GM10847 (cell line): Measurements from ENCODE around the gene PFDN2.

ENCODE experiments used
- POLR2A ChIP-seq: IDR thresholded peaks from 2 replicates; pipeline ENCODE4 v1.6.1; 2011; ENCODE audit not compliant: insufficient read length; ENCODE audit errors: extremely low read depth

Gene PFDN2, protein sequence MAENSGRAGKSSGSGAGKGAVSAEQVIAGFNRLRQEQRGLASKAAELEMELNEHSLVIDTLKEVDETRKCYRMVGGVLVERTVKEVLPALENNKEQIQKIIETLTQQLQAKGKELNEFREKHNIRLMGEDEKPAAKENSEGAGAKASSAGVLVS

DNA sequence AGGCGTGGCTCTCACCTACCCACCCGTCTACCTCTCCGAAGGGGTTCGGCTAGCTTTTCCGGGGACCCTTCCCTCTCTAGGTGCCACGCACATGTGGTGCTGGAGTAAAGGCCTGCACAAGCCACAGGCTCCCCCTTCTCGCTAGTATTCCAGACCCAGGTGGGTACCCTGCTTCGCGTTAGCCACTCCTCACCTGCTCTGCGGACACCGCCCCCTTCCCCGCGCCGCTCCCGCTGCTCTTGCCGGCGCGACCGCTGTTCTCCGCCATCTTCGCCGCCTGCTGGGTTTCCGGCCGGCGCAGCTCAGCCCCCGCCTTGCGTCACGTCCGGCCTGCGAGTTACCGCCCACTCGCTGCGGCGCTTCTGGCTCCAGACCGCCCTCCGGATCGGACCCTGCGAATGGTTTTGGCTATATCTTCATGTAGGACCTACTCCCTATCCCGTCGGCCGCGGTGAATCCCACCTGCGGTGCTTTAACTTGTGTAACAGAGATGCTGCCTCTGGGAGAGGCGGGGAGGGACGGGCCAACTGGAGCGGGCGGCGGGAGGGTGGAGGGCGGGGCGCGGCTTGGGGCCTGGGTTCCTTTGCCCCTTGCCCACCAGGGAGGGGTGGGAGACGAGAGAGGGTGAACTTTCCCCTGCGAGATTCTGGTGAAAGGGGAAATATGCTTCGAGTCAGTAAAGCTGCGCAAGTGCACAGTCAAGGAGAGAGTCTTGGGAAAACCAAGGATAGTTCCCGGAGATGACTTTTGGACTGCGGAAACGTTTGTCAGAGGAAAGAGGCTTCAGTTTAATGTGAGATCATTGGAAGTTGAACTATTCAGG lies at the start of gene PFDN2, which contains the start of gene NIT1:
Gene PFDN2, minus strand, starts transcription at position 279 of the 823 bp plus-strand sequence. Its CDS starts 11 bp downstream, at position 268.
Gene NIT1, plus strand, starts transcription at position 347 of the 823 bp plus-strand sequence. Its CDS starts 72 bp downstream, at position 419.
- TF ChIP-seq POLR2A, result peak; percentile 87

DNA sequence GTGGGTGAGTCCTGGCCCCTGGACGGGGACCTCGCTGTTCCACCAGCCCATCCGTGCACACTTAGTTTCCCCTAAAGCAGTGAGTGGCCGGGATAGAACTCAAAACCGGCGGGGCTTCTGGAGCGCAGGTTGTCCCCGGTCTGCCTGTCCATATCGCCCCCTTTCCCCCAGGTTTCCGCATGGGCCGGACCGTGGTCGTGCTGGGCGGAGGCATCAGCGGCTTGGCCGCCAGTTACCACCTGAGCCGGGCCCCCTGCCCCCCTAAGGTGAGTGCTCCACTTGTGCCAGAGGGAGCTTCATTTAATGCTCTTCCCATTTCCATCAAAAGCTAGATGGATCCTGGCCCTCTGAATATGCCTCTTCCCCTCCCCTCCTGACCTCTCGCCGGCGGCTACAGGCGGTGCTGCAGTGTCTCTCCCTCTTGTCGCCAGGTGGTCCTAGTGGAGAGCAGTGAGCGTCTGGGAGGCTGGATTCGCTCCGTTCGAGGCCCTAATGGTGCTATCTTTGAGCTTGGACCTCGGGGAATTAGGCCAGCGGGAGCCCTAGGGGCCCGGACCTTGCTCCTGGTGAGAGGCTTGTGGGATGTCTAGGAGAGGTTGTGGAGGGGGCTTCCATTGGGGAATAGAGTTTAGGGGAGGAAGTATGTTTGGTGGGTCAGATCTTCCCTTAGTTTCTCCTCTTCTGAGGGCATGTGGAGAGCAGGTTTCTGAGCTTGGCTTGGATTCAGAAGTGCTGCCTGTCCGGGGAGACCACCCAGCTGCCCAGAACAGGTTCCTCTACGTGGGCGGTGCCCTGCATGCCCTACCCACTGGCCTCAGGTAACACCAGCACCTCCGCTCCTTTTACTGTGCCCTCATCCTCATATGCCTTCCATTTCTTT lies 49.1 kb upstream of the PFDN2 start:
- TF ChIP-seq POLR2A, result no peak

DNA sequence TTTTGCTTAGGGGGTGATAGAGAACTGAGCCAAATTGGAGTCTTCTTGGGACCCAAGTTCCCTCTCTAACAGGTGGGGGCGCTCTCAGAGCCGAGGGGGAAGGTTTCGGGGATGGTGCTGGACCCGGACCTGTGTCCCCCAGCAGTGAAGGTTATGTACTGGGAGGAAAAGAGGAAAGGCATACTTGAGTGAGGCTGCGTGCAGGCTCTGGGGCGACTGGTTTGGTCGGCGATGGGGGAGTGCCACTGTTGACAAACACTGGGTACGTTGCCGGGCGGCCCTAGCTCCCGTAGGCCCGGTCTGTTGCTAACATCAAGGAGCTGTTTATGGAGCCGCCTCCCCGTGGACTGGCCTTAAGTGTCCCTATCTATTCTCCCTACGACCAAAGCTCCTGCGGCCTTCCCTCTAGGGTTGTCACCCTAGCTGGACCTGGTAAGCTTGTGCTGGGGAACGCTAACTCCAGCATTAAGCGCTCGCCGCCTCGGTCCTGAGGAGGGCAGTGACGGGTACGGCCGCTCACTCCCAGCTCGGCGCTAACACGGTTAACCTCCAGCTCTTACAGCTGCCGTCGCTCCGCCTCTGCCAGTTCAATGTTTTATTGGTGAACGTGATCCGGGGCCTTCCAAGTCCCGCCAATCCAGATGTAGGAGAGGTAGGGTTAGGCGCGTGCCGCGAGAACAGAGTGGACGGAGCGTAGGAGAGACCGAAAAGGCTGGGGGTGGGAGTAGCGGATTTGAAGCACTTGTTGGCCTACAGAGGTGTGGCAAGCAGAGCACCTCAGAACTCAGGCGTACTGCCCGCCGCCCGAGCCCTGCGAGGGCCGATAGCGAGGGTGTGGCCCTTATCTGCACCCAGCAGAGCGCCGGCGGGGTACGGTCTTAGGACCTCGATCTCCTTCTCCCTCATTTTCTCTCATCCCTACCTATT lies 48.2 kb upstream of the PFDN2 start, which contains the start of gene PPOX:
Gene PPOX, plus strand, starts transcription at position 685 of the 927 bp plus-strand sequence. CDS start 422 bp downstream, outside the sequence.
- peak; percentile 85 for TF ChIP-seq POLR2A

DNA sequence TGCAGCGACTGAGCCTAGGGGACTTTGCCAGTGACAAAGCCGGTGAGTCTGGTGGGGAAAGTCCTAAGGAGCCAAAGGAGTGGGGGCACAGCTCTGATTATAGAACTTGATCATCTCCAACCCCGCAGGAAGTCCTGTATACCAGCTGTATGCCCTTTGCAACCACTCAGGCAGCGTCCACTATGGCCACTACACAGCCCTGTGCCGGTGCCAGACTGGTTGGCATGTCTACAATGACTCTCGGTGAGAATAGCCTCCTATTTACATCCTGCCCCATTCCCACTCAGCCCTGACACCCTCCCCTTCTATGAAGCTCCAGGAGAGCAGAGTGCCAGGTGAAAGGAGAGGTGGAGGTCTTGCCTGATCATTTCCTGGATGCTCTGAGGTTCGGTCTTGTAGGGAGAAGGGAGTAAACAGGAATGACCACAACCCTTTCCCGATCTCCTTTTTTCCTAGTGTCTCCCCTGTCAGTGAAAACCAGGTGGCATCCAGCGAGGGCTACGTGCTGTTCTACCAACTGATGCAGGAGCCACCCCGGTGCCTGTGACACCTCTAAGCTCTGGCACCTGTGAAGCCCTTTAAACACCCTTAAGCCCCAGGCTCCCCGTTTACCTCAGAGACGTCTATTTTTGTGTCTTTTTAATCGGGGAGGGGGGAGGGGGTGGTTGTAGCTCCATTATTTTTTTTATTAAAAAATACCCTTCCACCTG lies 47.2 kb upstream of the PFDN2 start:
- no peak for TF ChIP-seq POLR2A

DNA sequence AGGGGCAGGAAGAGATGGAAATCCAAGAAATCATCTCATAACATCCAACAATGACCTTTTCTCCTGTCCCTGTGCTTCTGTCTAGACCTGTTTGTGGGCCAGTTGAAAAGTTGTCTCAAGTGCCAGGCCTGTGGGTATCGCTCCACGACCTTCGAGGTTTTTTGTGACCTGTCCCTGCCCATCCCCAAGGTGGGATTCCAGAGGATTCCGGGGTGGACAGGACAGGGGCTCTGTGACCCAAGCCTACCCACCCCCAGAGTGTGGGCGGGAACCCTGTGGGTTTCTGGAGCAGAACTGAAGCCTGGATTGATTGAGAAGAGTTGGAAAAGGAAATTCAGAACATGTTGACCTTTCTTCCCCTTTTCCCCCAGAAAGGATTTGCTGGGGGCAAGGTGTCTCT lies 46.0 kb upstream of the PFDN2 start:
- no peak for TF ChIP-seq POLR2A

DNA sequence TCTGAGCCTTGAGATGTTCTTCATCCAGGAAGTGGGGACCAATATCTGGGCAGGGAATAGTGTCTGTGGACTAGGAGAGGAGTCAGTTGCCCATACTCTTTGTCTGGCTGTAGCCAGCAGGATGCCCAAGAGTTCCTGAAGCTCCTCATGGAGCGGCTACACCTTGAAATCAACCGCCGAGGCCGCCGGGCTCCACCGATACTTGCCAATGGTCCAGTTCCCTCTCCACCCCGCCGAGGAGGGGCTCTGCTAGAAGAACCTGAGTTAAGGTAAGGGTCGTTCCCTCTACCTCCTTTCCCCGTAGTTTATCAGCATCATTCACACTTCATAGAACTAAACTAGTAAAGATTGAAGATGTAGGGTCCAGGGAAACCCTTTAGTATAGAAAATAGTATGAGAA lies 45.0 kb upstream of the PFDN2 start:
- TF ChIP-seq POLR2A, result no peak

DNA sequence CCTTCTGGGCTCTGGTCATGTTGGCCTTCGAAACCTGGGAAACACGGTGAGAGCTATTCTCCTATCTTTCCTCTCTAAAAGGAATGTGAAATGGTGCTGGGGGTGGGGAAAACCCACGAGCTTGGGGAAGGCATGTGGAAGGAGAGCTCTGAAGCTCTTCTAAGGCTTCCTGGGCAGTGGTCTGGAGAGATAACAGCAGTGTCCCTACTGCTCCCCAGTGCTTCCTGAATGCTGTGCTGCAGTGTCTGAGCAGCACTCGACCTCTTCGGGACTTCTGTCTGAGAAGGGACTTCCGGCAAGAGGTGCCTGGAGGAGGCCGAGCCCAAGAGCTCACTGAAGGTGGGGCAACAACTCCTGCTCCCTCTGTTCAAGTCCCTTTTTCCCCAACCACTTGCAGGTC lies 44.2 kb upstream of the PFDN2 start:
- no peak for TF ChIP-seq POLR2A

DNA sequence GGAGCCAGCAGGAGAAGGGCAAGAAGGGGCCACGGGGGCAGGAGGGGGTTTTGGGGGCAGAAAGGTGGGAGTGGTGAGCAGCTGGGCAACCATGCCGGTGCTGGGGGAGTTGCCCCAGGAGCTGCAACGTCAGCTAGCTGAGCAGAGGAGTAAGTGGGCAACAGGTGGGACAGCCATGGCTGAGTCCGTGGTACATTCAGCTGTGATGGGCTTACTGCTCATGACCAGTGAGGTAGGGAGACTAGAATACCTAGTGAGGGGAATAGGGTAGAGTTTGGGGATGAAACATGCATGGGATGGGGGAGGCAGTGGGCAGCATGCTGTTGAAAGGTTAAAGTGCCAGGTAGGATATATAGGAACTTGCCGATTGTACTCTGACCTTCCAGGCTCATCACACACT lies 43.8 kb upstream of the PFDN2 start:
- TF ChIP-seq POLR2A, result no peak

DNA sequence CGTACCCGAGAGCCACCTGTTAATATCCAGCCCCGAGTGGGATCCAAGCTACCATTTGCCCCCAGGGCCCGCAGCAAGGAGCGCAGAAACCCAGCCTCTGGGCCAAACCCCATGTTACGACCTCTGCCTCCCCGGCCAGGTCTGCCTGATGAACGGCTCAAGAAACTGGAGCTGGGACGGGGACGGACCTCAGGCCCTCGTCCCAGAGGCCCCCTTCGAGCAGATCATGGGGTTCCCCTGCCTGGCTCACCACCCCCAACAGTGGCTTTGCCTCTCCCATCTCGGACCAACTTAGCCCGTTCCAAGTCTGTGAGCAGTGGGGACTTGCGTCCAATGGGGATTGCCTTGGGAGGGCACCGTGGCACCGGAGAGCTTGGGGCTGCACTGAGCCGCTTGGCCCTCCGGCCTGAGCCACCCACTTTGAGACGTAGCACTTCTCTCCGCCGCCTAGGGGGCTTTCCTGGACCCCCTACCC lies 42.9 kb upstream of the PFDN2 start:
- TF ChIP-seq POLR2A, result no peak

DNA sequence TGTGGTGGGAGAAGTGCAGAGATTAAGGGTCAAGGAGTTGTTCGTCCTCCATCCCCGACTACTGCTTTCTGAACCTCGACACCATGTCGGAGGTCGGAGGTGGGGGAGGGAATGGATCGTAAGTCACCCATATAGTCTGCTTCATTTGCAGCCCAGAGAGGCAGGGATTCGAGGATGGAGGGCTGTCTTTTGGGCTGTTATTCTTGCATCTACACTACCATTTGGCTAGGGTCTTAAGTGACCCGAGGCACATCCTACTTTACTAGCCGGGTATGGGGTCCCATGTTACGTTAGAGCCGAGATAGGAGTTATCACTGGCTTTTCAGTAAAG lies 42.0 kb upstream of the PFDN2 start:
- TF ChIP-seq POLR2A, result no peak

DNA sequence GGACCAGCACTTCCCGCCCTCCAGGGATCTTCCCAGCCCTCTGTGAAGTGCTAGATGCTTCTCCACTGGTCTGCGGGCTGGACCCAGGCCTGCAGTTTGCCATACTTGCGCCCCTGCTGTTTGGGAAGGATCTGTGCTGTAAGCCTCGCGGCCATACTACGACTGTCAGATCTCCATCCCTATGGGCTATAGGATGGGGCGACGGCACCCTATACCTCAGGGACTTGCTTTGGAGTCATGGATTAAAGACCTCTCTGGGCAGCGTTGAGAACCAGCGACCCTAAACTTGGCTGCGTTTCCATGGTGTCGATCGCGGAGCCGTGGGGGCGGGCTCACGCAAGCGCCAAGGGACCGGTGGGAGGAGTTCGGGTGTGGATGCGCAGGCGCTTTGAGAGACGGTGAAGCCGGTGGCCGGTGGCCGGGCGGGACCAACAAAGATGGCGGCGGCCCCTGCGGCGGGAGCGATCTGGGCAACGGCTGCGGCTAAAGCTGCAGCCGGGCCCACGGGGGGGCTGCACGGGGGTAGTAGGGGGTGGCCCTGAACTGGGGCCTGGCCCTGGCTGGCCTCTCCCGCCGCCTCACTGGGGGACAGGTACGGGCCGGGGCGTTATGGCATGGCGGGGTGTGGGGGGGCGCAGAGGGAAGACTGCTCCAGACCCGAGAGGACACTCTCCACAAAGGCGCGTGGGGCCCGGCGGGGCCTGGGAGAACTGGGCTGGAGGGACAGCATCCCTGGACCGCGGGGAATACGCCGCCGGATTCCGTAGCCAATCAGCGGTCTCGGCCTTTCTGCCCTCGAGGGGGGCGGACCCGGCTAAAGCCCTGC lies 41.5 kb upstream of the PFDN2 start, which contains the start of gene USP21:
Gene USP21, plus strand, starts transcription at position 414 of the 826 bp plus-strand sequence. CDS start 1,141 bp downstream, outside the sequence.
- TF ChIP-seq POLR2A, result peak; percentile 68

DNA sequence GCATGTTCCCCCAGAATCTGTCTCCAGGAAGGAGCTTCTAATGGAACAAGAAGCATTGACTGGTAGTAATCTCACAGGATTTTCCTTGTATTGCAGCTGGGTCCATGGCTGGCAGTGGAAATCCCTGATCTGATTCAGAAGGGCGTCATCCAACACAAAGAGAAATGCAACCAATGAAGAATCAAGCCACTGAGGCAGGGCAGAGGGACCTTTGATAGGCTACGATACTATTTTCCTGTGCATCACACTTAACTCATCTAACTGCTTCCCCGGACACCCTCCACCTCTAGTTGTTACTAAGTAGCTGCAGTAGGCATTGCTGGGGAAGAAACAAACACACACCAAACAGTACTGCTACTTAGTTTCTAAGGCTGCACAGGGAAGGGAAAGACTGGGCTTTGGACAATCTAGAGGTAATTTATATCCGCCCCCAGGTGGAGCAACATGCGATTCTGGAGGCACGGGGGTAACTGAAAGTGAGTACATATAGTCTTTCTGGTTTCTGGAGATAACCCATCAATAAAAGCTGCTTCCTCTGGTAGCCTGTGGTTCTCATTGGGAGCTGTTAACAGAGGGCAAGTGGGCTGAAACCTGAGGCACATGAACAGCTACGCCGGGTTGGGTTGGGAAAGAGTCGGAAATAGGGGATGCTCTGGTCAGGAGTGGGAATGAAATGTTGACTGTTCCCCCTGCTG lies 40.6 kb upstream of the PFDN2 start:
- TF ChIP-seq POLR2A, result no peak
